HG02588 (cell line): Measurements from ENCODE around the gene PIP5K1B.

ENCODE experiments used
- ATAC-seq: cut with Tn5 transposase; IDR thresholded peaks from one replicate; pipeline ENCODE4 v1.9.1; 2021; ENCODE audit warnings: mild to moderate bottlenecking, moderate library complexity; ENCODE audit not compliant: unreplicated experiment

Gene PIP5K1B

DNA sequence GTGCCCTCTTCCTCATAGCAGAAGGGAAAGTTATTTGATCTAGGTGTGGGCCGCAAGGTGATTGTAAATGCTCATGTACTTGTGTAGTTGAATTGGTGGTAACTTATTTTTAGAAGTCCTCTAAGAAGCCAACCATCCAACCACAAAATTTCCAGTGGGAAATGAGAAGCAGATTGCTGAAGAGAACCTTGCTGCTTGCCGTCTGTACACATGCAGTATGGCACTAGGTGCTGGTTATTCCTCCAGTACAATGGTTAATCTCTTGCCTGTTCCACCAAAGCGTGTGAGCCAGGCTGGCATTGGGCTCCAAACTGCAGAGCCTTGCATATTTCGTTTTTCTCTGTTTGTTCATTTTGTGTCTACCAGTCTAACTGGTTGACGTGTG is 28.0 kb downstream of the PIP5K1B start:
- ATAC-seq = no peak

DNA sequence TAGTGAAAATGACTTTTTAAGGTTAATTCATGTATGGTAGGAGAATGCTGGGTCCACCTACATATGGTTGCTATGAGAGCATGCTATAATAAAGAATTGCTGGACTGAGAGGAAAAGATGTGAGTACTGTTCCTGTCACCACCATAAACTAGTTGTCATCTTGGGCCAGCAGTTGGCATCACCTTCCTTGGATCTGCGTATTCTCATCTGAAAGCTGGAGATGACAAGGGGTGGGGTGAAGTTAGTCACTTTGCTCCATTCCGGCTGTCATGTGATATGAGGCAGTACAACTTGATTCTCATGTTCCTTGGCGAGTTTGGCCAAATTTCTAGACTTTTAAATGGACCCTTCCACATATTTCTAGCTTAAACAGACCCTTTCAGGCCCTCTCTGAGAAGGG is 33.3 kb downstream of the PIP5K1B start:
- no peak for ATAC-seq

DNA sequence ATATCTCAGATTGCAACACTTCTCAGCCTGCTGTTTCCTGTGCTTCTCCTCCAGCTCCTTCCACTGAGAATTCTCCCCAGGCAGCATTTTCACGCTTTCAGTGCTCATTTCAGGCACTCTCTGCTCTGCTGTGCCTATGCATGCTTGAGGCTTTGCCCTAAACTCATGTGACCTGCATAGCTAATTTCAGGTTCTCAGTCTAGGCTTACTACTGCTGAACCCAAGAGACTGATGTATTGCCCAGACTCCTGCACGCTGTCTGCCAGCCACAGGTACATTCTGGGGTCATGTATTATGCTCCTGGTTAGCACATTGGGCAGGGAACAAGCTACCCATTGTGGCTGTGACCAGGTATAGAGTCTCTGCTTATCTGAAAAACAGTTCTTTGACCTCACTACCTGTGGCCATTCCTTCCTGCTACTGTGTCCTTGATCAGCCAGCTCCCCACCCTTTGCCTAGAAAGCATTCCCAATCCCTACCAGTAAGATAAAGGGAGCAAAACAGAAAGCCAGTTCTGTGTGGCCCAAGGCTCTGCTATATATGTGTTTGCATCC is 34.7 kb downstream of the PIP5K1B start:
- ATAC-seq = no peak

DNA sequence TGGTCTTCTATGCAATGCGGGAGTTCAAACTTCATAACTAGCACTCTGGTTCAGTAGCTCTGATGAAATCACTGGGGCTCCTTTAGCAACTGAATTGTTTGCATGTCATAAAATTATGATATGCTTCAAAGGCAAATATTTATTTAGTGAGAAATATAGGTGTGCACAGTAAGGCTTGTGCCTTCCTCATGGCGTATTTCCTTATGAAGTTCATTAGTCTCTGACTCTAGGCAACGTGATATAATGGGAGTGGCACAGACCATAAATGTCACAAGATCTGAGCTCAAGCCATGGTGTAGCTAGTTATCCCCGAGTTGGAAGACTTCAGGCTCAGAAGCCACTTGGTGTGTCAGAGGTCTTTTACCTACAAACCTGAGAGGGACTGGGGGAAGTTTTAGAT is 35.5 kb downstream of the PIP5K1B start:
- no peak for ATAC-seq

DNA sequence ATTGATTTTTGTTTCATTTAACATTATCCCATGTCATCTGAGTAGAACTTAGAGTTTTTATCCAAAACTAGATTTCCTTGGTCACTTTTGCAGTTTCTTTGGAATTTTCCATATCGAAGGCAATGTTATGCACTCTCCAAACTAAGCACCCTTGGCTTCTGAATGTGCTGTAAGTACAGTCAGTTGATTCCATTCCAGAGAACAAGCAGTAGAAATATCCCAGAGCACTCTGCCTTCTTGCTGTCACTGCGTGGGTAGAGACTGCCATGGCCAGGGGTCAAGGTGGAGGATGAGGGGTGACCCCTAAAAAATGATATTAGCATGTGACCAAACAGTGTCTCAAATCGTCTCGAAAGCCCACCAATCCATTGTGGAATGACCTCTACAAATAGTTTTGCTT is 36.2 kb downstream of the PIP5K1B start:
- ATAC-seq = no peak

DNA sequence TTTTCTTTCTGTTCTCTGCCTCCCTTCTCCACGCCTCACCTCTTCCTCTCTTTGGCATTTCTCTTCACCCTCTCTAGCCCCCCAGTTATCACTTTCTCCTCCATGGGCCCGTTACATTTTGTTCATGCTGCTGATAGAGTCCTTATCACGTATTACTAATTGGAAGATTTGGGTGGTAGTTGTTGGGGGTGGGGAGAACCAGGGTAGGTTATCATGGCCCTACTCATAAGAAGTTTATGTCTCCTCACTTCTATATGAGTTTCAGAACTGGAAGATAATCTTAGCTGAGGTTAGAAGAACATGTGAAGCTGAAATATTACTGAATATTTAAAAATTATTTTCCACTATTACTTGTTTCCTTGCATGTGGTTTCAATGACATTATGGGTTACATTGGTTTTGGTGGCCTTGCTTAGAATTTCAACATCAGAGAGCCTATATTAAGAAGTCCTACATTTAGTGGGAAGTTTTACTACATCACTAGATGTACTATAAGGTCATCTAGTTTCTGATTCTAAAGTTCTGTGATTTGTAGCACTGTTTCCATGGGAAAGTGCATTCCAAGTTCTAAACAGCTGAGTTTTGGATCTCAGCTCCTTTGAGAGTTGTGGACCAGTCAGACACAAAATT is 36.8 kb downstream of the PIP5K1B start:
- ATAC-seq = no peak

DNA sequence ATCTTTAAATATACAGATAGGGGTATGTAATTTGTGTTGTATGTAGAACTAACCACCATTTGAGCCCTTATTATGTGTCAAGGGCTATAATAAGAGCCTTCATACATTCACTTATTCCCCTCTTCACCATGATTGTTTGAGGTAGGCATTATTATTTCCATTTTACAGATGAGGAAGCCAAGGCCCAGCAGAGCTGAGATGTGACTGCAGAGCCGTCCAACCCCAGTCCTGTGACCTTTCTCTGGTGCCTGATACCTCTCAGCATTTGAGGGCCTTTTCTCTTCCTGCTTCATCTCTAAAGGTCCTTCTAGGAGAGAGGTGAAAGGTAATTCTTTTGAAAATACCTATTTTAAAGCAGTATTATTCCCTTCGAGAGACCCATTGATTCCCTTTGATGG is 37.3 kb downstream of the PIP5K1B start:
- ATAC-seq = no peak

DNA sequence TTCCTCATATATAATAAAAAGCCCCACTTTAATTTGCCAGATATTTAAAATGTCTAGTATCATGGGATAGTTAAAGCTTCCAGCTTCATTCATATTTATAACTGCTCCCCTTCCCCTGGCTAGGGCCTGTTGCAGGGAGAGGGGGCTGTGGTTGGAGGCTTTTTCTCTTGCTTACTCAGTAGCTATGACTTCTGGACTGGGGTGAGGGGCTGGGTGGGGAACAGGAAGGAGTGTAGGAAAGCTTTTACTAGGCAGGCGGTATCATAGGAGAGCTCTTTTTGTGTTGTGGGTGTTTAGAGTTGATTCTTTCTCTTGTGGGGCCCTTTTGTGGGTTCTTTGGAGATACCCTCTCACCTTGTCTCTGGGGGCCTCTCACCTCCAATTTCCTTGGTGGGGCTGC is 39.4 kb downstream of the PIP5K1B start:
- ATAC-seq = no peak

DNA sequence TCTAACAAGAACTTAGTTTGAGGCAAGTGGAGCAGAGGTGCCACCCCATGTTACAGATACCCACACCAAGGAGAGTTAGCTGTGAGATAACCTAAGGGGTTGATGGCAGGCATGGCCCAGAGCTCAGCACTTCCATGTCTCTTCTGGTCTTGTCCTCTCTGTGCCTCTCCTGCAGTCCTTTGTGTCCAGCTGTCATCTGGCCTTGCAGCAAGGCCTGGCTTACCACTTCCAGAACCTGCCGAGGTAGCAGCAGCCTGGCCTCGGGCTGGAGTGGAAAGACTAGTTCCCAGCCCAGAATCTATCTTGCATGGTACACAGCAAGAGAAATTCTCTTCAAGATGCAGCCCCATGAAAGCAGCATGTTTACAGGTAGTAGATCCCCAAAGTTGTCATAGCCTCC is 41.5 kb downstream of the PIP5K1B start:
- no peak for ATAC-seq

DNA sequence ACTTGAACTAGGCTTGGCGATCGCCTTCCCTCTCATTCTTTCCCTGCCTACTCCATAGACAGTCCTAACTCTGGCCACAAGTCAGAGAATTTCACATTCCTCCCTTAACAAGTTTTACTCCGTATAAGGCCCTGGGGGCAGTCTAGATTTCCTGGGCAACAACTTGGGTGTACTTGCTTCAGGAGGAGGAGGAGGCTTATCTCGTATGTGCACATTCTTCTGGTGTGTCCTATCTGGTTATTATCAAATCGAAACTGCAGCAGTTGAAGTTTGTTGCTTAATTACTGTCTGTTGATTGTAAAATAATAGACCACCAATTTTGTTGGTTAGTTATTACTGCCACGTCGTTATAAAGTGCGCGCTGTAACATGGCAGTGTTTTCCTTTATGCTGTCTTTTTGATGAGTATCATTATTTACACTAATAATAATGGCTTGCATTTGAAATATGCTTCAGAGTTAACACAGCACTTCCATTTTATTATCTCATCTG is 42.0 kb downstream of the PIP5K1B start:
- ATAC-seq = no peak

DNA sequence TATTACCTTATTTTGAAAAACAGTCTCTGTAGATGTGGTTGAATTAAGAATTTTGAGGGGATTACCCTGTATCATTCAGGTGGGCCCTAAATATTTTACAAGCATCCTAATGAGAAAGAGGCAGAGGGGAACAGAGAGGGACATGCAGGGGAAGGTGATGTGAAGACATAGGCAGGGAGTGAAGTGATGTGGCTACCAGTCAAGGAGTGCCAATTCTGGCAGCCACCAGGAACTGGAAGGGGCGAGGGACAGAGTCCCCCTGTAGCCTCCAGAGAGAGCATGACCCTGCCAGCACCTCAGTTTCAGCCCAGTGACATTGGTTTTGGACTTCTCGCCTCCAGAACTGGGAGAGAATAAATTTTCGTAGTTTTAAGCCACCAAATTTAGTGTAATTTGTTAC is 44.1 kb downstream of the PIP5K1B start:
- no peak for ATAC-seq

DNA sequence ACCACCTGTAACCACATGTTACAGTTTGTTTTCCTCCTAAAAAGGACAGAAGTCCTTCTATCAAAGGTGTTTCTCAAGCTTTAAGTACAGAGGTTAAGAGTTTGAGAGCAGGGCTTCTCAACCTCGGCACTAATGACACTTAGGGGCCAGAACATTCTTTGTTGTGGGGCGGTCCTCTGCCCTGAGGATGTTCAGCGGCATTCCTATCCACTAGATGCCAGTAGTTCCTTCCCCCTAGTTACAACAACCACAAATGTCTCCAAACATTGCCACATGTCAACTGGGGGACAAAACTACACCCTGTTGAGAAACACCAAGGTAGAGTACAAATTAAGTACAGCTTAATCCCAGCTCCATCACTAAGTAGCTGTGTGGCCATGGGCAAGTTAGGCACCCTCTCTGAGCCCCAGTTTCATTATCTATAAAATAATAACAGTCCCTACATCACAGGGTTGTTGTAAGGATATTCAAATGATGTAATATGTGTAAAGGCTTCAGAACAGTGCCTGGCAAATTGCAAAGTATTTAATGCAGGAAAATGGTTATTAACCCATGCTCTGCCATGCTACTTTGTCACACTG is 44.6 kb downstream of the PIP5K1B start:
- no peak for ATAC-seq

DNA sequence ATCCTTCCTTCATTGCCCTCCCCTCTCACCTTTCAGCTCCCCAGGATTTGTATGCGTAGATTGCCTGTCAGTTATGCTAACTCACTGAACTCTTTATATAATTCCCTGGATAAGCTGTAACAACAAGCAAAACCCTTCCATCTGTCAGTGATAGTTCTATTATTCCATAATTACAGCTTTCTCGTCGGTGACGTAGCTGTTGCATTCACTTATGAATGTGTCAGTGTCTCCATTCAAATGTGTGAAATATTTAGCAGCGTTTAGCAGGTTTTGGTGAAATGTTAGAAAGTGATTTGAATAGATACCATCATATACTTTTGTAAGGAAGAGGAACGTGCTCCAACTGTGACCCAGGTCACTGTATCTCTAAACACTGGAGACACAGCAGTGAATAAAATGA is 45.2 kb downstream of the PIP5K1B start:
- ATAC-seq = no peak

DNA sequence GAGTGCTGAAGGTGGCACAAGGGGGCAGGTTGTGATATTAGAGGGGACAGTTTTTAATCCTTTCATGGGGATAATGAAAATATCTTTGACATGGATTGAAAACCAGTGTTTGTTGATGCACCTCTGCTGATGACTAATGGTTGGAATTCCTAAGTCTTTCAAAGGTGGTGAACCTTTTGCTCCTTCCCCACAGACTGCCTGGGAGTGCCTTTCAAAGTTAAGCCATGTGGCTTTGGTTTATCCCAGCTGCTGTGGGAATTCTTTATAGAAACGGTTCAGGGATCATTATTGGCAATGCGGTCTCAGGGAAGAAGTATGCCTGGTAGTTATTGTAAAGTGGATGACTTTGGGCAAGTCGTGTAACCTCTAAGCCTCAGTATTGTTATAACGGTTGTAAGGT is 45.7 kb downstream of the PIP5K1B start:
- ATAC-seq = no peak

DNA sequence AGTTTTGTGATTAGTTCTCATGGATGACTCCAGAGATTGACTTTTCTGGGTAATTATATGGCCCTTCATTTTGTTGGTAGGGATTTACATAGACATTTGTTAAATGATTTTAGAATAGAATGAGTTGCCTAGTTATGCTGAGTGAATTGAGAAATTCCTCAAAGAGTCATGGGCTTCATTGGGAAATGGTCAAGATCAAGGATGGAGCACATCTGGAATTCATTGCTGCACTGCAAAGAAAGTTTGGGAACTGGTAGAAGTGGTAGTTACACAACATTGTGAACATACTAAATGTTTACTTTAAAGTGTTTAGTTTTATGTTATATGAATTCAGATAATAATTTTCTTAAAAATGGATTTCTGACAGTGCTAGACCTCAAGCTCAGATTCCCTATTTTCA is 46.5 kb downstream of the PIP5K1B start:
- ATAC-seq = no peak

DNA sequence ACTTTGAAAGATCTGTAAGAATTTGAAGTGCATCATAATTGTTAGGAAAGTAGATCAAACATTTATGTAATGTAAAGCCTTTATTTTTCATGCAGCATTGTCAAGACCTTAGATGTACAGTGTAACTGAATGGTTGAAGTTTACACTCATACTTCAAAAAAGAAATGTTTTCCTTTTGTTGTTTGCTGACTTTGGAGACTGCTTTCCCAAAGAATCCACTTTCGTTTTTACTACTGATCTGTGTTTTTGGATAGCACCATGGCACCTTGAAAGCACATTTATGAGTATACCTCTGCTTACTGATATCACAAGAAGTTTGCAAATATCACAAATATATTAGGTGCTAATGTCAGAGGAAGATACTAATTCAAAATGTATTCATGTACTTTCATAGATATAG is 50.0 kb downstream of the PIP5K1B start:
- no peak for ATAC-seq

DNA sequence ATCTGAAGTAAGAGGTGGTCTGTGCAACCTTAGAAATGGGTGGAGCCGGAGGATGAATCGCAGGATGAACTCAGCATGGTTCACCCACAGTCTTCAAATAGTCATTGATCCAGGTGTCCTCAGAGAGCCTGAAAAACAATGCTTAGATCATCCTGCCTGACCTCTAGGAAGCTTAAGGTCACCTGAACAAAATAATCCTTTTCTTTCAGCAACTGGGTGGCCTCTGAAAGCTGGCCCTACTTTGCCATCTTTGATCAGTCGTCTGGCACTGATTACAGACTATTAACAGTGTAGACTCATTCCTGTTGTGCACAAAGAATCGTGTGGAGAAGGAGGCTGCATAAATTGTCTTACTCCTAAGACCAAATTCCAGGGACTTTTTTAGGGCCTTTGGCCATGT is 50.7 kb downstream of the PIP5K1B start:
- ATAC-seq = no peak

DNA sequence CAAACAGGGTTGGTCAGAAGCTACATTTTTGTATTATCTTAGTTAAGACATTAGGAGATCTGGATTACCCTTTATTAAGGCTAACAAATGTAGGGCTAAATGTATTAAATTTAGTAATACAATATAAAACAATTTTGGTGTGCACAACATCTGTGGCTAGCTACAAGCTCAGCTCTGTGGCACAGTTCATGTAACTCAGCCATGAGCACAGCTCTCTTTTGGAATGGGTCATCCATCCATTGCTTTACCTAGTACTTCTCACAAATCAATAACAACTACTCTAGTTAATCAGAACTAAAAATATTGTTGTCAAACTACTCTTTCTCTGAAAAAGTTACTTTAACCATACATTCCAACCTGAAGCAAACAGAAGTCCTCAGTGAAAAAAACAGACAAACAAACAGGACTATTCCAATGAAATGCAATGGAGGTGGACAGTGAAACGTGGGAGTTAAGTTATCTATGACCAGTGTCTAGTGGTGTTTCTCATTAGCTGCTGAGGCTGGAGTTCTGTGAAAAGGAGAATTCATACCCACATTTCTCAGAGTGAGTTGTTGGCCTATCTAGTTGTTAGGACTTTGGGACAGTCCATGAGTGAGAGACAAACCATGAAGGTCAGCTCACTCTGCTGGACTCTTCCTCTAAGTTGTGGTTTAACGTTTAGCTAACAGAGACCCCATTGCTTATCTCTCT is 55.1 kb downstream of the PIP5K1B start:
- ATAC-seq = no peak

DNA sequence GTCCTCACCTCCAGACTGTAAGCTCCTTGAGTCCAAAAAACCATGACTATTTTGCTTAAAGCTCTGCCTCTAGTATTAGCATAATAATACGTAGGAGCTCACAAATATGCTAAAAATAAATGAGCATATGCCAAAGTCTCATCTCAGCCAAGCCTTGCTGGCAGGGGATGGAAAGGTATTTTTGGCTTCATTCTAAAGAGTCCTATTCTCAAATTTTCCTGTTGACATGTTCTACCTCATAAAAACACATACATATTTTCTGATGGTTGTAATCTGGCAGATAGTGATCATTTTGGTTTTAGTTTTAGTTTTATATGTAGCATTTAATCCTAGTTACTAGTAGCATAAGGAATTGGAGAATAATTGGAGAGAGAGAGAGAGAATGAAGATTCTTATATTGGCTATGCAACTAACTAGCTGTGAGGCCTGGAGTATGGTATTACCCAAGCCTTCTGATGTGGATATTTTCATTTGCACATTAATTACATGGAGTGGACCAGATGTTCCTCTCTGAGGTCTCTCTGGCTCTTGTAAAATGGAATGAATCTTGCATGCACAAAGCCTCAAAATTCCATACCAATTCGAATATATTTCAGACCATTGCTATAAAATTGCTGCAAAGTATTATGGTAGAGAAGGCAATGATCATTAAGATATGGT is 55.8 kb downstream of the PIP5K1B start:
- ATAC-seq = no peak

DNA sequence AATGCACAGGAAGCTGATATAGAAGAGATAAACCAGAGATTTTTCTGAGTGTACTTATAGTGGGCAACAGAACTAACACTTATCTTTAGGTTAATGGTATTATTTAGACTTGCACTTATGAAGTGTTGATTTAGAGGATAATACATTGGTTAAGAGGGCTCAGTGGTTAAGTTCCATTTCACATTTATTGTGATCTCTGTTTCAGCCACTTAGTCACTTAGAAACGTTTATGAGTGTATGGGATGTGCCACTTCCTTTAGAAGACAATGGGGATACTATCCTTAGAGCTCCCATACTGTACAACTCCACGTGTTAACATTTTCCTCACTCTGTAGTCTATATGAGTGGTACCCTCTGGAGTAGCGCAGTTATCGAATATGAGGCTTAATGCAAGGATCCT is 57.5 kb downstream of the PIP5K1B start:
- no peak for ATAC-seq

DNA sequence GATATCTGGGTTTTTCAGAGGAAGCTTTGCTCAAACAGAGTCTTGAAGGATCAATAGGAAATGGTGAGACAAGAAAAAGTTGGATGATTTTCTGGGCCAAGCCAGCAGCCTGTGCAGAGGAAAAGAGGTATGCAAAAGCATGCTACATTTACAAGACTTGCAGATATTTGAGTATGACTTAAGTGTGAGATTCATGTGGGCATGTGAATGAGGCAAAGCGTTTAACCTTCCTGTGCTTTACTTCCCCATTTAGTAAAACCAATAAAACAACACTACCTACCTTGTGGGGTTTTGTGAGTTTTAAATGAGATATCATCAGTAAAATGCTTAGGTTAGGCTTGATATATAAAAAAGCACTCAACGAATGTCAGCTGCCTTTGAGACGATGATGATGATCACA is 58.1 kb downstream of the PIP5K1B start:
- ATAC-seq = no peak

DNA sequence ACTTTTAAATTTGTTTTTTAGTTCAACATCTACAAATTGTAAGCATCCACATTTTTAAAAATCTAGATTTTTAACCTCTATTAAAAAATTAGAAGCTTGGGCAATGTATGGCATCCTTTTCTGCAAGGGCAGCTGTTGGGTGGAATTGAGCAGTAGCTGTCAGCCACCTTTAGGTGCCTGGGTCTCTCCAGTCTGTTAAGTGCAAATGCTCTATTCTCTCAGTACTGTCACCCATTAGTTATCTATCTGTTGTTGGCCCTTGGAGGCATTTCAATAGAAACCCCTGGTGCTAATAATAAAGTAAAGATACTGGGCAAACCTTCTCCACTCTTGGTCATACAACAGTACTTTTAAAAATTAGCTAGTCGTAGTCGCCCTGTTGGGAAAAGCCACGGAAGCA is 63.6 kb downstream of the PIP5K1B start:
- ATAC-seq = no peak
